Measurements from ENCODE around the gene ABI3BP.

GRCh38 chr3:101011136-101011535 lies 17.9 kb upstream of the ABI3BP start:
- TF ChIP-seq GATA2 (IDR thresholded peaks at IDR 0.05; ENCODE audit: low read depth, low read length), result no peak
- TF ChIP-seq GATA3 (IDR thresholded peaks at IDR 0.05; ENCODE audit: low read depth, low read length), result no peak

All from SH-SY5Y (cell line).